ENCODE data around the gene ERCC3.
"Not testable (repeated sequence)": the region's sequence is repeated elsewhere in the genome, so short reads cannot be mapped to it uniquely, and the experiment has no call there.

ERCC3 gene

GRCh38 chr2:127226132-127226519 lies 67.8 kb downstream of the ERCC3 start:
- DNase-seq (ENCODE audit: low spot score): no peak

- DNase-seq (ENCODE audit: low spot score): no peak
Measured at GRCh38 chr2:127225186-127225960, 68.6 kb downstream of the ERCC3 start.

- not testable (repeated sequence) for DNase-seq (ENCODE audit: low spot score)
Measured at GRCh38 chr2:127224135-127224534, 69.8 kb downstream of the ERCC3 start.

- DNase-seq (ENCODE audit: low spot score): no peak
Measured at GRCh38 chr2:127220768-127221527, 73.0 kb downstream of the ERCC3 start.

- no peak for DNase-seq (ENCODE audit: low spot score)
Measured at GRCh38 chr2:127220102-127220767, 73.7 kb downstream of the ERCC3 start, which contains the start of gene CYP27C1. Gene CYP27C1 (minus strand): TSS chr2:127220299. CDS start chr2:127220270, 29 bp downstream.

GRCh38 chr2:127219171-127220070 lies 74.5 kb downstream of the ERCC3 start:
- no peak for DNase-seq (ENCODE audit: low spot score)

GRCh38 chr2:127218812-127219170 lies 75.2 kb downstream of the ERCC3 start:
- DNase-seq (ENCODE audit: low spot score): no peak

GRCh38 chr2:127217470-127218325 lies 76.2 kb downstream of the ERCC3 start:
- no peak for DNase-seq (ENCODE audit: low spot score)

- no peak for DNase-seq (ENCODE audit: low spot score)
Measured at GRCh38 chr2:127216593-127216992, 77.4 kb downstream of the ERCC3 start.

- DNase-seq (ENCODE audit: low spot score): no peak
Measured at GRCh38 chr2:127216095-127216494, 77.8 kb downstream of the ERCC3 start.

GRCh38 chr2:127214201-127214600 lies 79.7 kb downstream of the ERCC3 start:
- not testable (repeated sequence) for DNase-seq (ENCODE audit: low spot score)

GRCh38 chr2:127208313-127208712 lies 85.6 kb downstream of the ERCC3 start:
- DNase-seq (ENCODE audit: low spot score): no peak

All from Ammon's horn (tissue), 1 donor.